Stimulated activated CD4-positive, alpha-beta T cell treated with anti-CD3 and anti-CD28 coated beads, Interleukin-1b, Interleukin-23, amount 100 ng/mL, for 24 hours (primary cell): ENCODE data around the gene XPA.
"Not testable (repeated sequence)": the region's sequence is repeated elsewhere in the genome, so short reads cannot be mapped to it uniquely, and the experiment has no call there.

Experiments used
- DNase-seq, 4 experiments: peaks; one replicate each; pipeline ENCODE4 v3.0.0-alpha.2; 2020; ENCODE audit warnings: low read depth in 4 of 4, low spot score in 1 of 4

XPA gene

DNA sequence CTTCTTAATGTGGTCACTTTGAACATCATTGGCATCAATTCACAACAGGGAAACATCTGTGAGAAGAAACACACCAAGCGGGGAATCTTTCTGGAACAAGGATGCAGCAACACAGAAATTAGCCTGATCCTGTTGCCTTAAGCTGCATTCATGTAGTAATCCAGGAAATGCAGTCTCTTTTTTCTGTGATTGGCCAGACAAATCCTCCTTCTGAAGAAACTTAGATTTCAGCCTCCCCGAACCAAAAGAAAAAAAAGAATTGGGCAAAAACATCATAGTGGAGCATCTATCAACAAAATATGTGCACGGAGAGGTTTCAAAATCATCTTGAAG lies 7.2 kb upstream of the XPA start:
- DNase-seq = no peak

DNA sequence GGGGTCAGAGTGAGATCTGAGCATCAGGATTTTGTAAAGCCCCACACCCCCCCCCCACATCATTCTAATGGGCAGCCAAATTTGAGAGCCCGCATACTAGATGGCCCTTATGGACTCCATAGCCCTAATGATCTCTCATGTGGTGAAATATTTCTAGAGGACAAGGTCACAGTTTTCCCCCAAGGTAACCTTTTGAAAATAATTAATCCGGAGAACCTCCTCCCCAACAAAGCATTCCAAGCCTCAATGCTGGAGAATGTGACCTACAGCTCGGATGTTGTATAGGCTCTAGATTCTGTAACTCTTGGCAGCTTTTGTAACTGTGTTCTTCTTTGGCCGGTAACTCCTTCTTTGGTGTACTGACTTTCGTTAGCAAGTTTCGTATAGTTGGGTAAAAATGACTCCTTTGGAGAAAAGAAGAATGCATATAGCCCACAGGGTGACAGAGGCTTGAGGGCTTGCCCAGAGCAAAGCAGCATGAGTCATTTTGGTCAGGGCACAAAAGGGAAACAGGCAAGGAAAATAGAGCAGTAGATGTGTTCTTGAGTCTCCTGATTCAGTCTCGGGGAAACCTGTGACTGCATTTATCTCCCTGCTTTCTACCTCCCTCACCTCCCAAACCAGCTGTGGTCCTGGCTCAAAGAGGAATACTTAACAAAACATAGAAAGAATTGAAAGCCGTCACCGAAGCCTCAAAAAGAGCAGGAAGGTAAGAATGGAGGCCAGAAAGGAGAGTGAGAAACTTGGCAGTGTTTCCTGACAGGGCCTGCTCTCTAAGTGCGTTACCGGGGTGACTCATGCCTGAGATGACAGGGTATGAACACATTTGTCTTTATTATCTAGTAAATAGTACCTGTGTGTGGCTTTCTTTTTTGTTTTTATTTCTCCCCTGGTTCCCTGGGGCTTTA lies 6.6 kb upstream of the XPA start:
- no peak for DNase-seq

DNA sequence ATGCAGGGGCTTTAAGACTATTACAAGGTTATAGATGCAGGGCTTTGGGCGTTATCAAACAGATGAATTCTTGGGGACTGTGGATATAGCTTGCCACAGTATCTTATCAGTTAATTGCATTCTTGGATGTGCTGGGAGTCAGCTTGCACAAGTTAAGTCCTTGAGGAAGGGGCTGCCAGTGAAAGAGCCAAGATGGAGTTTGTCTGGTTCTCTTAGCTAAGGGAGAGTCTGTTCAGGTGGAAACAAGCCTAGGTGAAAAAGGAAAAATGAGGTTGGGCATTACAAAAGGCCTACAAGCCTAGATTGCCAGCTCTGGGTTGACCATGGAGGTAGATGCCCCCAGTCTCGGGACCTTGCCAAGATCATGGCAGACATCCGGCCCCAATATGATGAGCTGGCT lies 2.7 kb upstream of the XPA start:
- DNase-seq = not testable (repeated sequence)

DNA sequence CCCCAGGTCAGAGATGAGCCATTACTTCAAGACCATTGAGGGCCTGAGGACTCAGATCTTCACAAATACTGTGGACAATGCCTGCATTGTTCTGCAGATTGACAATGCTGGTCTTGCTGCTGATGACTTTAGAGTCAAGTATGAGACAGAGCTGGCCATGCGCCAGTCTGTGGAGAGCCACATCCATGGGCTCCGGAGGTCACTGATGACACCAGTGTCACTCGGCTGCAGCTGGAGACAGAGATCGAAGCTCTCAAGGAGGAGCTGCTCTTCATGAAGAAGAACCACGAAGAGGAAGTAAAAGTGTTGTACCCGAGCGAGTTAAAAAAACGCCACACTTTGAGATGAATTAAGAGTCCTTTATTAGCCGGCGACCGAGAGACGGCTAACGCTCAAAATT lies 2.1 kb upstream of the XPA start:
- DNase-seq = not testable (repeated sequence)

DNA sequence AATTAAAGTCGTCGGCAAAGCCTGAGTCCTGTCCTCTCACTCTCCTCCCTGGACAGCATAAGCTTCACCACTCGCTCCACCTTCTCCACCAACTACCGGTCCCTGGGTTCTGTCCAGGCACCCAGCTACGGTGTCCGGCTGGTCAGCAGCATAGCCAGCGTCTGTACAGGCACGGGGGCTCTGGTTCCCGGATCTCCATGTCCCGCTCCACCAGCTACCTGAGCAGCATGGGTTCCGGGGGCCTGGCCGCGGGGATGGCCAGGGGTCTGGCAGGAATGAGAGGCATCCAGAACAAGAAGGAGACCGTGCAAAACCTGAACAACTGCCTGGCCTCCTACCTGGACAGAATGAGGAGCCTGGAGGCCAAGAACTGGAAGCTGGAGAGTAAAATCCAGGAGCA lies 1.7 kb upstream of the XPA start:
- DNase-seq = no peak

DNA sequence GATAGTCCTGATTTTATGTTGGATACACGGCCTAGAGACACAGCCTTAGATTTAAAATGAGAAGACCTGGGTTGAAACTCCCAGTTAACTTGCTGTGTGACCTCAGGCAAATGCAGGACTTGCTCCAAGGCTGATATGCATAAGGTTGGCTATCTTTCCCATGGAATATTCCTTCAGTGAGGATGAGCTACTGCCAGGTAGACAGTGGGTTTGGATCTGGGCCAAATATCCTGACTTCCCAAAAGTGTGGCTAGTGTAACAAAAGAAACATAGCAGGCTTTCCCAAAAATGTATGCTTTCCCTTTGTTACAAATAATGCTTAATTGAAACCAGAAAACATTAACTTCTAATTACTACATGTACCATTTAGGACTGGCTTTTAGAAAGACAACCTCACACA lies 697 bp upstream of the XPA start:
- no peak for DNase-seq

DNA sequence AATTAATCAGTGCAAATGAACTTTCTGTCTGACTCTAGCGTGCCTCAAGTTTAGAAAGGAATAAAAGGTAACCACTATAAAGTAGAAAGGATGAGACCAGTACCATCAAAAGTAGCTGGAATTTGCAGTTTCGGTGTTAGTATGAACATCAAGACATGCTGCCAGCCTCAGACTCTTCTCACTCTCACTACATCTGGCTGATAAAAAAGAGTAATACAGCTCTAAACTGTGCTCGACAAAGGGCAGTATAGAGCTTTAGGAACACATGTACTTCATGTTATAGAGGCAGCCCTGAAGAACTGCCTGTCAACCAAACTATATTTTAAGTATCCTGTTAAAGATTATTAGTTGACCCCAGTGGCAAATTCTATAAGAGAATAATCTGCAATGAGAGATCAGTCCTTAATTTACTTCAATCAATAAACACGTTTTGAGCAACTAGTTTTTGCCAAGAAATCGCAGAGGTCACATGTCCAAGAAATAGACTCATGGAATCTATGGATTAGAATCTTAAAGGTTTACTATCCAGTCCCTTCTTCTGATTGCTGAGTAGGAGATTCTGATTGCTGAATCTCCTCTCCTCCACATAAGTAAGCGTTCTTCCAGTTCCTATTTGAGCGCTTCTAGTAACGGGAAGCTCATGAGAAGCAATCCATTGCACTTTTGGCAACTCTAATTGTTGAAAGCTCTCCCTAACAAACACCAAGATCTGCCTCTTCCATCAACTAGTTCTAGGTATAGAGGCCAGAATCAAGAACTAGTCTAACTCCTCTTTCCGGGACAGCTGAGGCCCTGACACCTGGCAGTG lies 941 bp downstream of the XPA start:
- no peak for DNase-seq

DNA sequence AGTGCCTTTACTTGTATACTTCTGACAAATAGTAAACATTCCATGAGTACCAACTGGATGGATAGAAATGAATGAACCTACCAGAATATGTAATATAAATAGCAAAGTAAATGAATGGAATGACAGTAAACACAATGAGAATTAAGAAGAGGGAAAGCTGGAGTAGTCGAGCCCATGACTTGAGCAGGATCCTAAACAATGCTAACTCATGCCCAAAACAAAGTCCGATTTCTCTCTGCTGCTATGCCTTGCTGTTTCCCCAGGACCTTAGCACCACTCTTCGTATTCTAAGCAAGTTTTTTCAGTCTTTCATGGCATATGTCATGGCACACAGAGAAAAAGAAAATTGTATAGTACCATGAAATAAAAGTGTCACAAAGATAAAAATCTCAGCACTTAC lies 1.8 kb downstream of the XPA start:
- no peak for DNase-seq

DNA sequence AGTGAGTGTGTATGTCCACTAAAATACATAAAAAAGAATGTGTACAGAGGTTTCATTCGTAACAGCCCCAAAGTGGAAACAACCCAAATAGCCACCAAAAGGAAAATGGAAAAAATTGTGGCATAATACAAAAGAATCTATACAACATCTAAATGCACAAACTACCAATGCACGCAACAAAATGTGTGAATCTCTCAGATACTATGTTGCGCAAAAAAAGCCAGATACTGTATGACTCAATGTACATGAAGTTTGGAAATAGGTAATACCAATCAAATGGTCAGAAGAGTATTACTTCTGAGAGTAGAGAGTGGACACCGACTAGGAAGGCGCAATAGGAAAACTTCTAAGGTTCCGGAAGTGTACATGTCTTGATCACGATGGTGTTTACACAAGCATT lies 2.4 kb downstream of the XPA start:
- no peak for DNase-seq

DNA sequence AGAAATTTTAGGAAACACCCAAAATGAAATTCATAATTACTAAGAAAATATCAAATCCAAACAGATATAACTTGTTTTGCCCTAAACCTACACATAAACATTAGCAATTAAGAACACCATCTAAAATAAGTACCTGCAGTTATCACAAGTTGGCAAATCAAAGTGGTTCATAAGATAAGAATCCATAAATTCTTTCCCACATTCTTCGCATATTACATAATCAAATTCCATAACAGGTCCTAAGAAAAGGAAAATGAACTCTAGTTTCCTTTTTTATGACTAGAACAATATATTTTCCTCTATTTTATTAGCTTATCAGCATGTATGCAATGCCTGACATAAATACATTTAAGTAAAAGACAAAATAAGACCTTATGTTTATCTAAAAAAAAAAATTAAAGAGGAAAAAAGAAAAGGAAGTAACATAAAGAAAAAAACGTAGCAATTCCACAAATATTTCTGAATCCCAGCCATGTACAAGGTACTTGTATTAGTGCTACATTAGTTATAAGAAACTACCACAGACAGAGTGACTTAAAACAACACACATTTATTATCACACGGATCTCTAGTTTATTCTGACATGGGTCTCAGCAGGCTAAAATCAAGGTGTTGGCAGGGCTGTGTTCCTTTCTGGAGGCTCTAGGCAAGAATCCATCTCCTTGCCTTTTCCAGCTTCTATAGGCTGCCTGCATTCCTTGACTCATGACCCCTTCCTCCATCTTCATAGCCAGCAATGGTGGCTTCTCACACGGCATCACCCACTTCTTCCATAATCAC lies 7.5 kb downstream of the XPA start:
- DNase-seq = no peak

DNA sequence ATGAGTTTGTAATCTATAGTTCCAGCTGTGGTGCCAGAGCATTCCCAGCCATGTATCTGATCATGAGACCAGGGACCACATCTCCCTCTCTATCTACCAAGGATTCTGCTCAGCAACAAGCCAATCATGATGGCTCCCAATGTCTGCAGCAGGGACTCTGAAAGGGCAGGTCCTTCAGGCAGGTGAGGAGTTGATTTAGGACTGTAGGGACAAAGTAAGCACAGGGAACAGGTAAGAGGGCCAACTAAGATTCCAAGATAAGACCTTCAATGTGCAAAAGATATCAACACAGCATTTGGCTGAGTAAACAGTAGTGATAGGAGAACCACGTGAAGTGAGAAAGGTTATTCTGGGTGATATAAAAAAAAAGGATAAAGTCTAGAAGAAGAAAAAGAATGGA lies 8.5 kb downstream of the XPA start:
- no peak for DNase-seq

DNA sequence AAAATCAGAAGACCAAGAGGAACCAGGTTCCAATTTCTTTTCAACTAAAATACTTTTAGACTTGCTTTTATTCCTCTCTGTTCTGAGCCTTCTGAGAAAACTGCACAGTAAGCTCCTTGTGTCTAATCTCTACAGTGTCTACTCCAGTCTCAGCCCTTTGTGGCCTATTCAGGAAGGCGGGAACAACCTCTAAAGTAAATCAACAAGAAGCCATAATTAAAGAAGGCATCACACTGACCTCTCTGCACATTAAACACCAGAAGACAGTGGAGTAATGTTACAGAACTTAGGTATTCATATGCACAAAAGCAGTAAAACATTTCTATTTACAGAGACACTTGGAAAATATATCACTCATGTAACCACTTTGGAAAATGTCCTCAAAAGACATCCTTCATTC lies 14.9 kb downstream of the XPA start:
- DNase-seq = no peak

DNA sequence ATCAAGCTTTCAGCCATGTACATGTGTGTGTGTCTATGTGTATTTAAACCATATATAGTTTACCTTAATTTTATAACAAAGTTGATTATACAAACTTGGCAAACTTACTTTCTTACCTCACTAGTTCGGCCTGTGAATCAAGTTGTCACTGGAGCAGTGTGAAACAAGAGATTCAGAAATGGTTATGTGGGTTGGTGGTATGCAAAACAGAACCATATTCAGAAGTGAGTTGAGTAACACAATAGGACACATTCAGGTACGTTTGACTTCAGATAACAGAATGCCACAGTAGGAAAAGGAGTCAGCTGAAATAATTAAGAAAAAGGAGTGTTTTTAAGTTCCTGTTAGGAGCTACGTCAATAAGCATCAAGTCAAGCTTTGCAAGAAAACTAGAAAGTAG lies 21.5 kb downstream of the XPA start:
- DNase-seq = no peak

DNA sequence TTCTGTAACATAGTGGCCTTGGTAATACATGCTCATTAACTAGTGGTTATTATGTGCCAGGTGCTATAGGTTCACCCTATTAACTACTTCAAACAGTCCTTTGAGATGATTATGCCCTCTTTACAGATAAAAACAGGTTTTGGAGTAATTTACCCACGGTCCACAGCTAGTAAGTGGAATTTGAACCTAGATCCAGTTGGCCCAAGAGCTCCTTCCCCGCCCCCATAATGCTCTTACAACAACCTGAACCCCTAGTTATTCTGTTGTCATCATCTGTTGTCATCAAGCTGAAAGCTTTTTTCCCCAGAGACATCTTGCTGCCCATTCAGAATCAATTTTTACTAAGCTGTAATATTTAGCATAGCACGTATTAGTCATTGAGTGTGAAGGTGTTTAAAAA lies 23.2 kb downstream of the XPA start:
- DNase-seq = no peak

DNA sequence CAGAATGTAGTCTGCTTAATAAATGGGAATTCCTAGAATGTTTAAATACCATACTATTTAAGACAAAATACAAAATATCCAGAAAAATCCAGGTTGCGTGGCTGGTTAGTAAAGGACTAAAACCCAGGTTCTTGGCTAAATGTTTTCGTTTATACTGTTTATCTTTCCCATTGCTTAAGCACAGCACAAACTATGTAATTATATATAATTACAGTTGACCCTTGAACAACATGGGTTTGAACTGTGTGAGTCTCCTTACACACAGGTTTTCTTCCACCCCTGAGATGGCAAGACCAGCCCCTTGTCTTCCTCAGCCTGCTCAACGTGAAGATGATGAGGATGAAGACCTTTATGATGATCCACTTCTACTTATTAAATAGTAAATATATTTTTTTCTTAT lies 24.7 kb downstream of the XPA start:
- no peak for DNase-seq

DNA sequence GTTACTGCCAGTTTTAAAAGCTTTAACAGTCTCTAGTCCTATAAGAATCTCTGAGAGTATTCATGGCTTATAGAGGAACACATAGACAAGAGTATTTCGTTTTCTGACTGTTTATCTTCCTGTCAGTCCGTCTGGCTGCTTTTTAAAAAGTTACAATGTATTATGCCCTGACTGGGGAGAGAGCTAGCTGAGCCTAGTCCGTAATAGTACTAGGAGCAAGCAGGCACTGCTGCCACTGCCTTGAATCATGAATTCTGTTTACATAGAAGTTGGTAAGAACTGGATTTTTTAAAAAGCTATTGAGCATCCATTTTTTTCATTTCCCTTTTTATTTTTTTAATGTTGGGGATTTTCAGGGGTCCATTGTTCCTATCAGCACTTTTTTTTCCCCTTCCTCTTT lies 26.6 kb downstream of the XPA start:
- no peak for DNase-seq

DNA sequence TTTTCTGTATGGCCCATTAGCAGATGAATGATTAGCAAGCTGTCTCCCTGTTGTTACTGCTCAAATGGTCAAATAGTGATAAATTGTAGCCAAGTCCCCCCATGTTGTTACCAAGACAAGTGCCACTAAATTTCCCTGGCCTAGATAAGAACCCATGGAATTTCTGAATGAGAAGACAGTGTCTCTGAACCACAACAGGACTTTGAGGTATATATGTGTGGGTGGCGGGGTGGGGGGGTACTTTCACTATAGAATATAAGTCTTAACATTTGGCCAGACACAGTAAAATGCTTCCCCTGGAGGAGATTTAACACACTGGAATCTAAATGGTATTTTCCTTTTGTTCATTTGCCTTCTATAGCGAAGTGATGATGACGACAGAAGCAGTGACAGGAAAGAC lies 28.7 kb downstream of the XPA start:
- DNase-seq = peak in 1 of 4 experiments; percentile 20

DNA sequence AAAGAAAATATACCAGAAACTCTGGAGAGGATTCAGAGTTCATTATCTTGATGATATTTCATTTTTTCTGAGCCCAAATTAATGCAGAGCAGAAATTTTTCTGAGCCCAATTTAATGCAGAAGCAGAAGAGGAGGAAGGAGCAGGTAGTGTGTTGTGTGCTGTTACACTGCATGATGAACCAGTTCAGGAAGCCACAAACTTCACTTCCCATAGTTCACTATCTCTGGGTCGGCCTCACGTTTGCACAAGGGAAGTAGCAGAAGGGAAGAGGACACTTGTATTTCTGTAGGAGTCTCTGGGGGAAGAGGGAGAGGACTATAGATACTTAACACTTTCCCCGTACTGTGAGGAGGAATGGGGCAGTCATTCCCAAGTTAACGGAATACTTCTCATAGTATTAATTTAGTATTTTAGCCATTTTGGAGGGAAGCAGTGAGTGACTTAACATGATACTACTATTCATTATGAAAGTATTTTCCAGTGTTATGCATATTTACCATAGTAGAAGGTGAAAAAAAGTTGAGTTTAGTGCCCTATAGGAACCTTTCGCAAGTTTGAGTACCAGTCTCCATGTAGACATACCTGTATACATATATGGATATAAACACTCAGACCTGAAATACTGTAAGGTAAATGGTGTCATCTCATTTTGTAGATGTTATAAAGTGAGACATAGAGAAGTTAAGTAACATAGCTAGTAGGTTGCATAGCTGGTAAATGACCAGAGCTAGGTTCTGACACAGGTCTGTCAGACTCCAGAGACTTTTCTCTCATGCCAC lies 30.0 kb downstream of the XPA start:
- DNase-seq = no peak

DNA sequence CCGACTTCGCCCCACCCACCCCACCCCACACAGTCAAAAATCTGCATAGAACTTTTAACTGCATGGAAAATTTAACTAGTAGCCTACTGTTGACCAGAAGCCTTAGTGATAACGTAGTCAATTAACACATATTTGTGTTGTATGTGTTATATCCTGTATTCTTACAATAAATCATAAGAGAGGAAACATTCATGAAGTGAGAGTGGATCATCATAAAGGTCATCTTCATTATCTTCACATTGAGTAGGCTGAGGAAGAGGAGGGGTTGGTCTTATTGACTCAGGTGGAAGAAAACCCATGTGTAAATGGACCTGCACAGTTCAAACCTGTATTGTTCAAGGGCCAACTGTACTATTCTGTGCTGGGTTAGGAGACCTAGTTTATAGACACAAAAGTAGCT lies 31.4 kb downstream of the XPA start:
- no peak for DNase-seq

DNA sequence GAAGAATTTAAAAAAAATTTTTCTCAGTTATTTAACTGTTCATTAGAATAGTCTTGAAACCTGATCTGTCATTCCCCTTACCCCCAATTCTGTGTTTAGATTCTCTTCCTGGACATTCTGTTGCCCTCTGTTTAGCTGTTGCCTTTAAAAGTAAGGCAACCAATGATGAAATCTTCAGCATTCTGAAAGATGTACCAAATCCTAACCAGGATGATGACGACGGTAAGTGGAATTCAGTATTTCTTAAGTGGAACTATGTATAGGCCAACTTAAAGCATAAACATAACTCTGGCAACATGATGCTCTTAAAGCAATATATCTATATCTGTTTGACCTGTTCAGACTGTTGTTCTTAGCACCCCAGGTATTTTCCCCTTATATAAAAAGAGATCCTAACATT lies 36.3 kb downstream of the XPA start:
- no peak for DNase-seq

DNA sequence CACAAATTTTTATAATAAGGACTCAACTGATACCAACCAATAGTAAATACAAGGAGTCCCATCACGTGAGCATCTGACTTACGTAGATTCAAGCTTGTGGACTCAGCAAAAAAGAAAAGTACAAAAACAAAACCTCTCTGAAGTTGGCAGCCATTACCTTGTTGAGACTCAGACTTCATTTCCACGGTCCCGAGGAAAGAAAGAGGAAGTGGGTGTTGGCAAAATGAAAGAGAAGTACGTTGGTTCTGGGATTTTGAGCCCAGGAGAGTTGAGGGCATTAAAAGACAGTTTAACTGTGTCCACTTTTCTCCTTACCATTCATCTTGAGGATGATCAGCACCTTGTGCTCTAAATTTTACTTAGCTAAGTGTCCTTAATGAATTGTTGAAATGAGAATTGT lies 36.8 kb downstream of the XPA start:
- no peak for DNase-seq
